GM20000 (cell line): ENCODE results near the gene GPC1.

Experiments used
- DNase-seq: peaks from one replicate; pipeline ENCODE4 v3.0.0; 2012; ENCODE audit warnings: low spot score
- TF ChIP-seq, protein P1 (sequence below): IDR thresholded peaks from 2 replicates; pipeline ENCODE4 v1.5.1; 2012; ENCODE audit warnings: mild to moderate bottlenecking, control low read depth; ENCODE audit errors: extremely low read depth, missing control alignments

GPC1 gene

DNA sequence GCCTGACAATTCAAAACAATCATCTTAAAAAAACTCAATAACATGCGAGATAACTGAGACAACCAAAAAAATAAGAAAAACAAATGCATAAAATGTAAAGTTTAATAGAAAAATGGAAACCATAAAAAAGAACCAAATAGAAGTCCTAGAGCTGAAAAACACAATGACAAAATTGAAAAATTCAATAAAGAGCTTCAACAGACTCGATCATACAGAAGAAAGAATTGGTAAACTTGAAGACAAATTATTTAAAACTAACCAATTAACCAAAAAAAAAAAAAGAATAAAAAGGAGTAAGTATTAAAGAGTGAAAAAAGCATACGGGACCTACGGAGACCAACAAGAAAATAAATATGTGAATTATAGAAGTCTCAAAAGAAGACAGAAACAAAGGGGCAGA, 37.7 kb downstream of the GPC1 start:
- no peak for DNase-seq
- TF ChIP-seq, protein P1, sequence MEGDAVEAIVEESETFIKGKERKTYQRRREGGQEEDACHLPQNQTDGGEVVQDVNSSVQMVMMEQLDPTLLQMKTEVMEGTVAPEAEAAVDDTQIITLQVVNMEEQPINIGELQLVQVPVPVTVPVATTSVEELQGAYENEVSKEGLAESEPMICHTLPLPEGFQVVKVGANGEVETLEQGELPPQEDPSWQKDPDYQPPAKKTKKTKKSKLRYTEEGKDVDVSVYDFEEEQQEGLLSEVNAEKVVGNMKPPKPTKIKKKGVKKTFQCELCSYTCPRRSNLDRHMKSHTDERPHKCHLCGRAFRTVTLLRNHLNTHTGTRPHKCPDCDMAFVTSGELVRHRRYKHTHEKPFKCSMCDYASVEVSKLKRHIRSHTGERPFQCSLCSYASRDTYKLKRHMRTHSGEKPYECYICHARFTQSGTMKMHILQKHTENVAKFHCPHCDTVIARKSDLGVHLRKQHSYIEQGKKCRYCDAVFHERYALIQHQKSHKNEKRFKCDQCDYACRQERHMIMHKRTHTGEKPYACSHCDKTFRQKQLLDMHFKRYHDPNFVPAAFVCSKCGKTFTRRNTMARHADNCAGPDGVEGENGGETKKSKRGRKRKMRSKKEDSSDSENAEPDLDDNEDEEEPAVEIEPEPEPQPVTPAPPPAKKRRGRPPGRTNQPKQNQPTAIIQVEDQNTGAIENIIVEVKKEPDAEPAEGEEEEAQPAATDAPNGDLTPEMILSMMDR = no peak

DNA sequence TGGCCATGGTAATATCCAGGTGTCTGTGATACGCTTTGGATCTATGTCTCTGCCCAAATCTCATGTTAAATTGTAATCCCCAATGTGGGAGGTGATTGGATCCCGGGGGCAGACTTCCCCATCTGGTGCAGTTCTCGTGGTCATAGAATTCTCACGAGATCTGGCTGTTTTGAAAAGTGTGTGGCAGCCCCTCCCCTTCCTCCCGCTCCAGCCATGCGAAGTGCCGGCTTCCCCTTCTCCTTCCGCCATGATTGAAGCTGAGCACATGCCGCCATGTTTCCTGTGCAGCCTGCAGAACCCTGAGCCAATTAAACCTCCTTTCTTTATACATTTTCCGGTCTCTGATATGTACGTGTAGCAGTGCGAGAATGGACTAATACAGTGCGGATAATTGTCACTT, 42.5 kb downstream of the GPC1 start:
- DNase-seq = no peak
- TF ChIP-seq, protein P1 = no peak

DNA sequence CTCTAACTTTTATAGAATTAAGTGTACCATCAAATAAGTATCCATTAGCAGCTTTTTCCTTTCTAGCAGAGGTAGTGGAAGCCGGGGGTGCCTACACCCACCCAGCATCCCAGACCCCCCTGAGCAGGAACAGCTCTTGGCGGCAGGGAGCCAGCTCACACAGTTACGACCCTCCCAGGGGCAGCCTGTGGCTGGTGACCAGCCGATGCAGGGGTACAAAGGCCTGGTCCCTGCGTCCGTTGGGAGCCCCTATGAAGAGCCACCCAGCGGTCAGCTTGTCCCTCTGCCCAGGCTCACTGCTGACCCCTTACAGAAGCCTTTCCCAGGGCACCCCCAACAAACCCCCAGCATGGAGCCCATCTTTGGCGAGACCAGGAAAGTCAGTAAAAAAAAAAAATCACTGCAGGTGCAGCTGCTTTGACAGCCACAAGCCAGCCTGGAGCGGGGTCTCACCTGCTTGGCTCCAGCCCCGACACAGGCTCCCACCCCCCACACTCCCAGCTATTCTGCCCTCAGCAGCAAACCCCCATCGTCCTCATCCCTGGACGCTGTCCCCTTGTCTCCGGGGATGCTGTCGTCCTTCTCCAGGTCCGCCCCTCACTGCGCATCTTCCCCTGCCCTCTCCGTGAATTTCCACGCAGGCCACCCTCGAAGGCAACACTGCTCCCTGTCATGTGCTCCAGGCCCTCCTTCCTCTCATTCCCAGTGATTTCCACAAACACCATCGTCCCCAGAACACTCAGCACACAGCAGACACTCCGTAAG, 43.1 kb downstream of the GPC1 start:
- DNase-seq = no peak
- TF ChIP-seq, protein P1 = no peak

DNA sequence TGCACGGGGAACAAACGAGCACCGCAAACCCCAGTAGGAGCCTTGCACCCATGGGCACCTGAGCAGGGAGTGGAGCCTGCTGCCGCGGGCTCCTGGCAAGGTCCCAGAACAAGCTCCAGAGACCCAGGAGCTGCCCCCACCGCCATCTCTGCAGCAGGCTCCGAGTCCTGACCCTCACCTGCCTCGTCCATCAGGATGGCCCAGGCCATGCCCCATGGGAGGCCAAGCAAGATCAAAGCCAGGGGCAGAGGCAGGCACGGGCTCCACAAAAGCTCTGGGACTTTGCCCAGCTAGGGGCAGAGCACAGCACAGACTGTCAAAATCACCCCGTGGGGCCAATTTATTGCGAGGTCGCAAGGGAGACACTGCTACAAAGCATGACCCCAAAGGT, 43.6 kb downstream of the GPC1 start:
- no peak for DNase-seq
- TF ChIP-seq, protein P1 = no peak

DNA sequence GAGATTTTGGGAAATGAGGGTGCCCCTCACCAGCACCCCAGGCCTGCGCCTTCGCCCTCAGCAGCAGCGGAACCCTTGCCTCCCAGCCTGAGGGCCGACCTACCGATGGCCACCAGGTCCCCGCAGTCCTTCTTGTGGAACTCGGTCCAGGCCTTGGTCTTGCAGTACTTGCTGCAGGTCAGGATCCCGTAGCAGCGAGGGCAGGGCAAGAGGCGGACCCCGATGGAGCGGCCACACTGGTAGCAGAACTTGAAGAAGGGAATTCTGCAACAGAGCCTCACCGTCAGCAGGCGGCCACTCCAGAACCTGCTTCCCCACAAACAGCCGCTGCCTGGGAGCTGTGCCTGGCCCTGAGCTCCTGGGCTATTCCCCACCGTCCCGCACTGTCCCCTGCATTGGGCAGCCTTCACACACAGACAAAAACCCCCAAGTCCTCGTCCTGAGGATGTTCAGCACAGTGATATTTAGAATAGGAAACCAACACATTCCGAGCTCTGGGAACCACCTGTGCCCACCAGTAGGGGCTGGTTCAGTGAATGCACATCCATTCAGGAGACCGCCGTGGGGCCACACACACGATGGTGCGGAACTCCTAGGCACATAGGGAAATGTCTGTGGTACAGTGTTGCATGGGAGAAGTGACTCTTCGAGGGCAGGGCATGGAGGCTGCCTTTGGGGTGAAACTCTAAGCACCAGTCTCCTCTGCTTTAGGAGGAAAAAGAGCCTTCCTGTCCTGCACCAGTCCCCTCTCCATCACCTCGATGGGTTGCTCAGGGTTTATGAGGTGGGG, 45.6 kb downstream of the GPC1 start:
- TF ChIP-seq, protein P1 = no peak

DNA sequence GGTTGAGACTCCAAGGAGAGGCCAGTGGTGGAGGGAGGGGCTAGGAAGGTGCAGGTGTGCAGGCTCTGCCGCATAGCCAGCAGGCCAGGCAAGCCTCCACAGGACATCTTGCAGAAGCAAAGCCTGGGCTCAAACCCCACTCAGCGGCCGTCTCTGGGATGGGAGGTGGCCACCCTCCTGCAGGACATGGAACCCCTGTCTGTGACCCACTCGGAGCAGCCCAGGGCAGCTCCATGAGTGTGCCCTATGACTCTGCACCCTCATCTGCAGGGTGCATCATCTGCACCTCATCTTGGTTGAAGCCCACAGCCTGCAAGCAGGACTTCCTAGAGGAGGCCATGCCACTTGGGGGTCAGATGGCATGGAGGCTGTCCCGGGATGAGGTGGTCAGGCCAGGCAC, 46.3 kb downstream of the GPC1 start:
- TF ChIP-seq, protein P1 = no peak
- no peak for DNase-seq

More for the DNA sequence above, 45.6 kb downstream of the GPC1 start:
- no peak for DNase-seq

DNA sequence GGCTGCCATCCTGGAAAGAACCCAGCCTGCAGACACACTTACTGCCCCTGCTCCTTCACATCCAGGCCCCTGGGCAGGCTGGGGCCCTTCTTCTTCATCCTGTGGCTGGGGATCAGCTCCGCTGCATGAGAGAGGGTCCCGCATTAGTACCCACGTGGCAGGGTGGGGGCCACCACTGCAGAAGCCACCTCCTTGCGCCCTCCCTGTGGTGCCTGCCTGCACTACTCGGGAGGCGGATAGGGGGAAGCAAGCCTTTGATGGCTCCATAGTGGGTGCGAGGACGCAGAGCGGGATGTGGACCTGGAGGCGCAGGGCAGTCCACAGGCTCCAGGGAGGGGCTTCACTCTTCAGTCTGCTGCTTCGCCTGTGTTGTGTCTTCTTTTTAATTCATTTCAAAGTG, 46.7 kb downstream of the GPC1 start:
- TF ChIP-seq, protein P1 = no peak
- no peak for DNase-seq
